Calu3 (cell line): ENCODE results near the gene CACNA2D3. TPM values are rescaled to one million over a fixed set of nuclear protein-coding genes. Genes with fewer than 3 reads are reported as not detected.

Experiments
- BruUV-seq: library from RNA; stranded (reverse); fragments of 400-500 nt; replicated peaks from 2 replicates; lab custom pipeline; 2021; lab: Mats Ljungman, UMichigan
- CTCF ChIA-PET: fragments of 300-600 bp; sonication (Branson Sonifier 250); formaldehyde crosslinking; loops from one replicate; lab custom pipeline; 2022; ENCODE audit warnings: antibody characterized with exemption; lab: Charles Lee
- DNase-seq: peaks from one replicate; pipeline ENCODE4 v3.0.0; 2022
- H3K27ac Mint-ChIP-seq: one replicate; pipeline ENCODE4 v1.8.0; 2022; ENCODE audit warnings: mixed read lengths; ENCODE audit not compliant: unreplicated experiment
- H3K27me3 Mint-ChIP-seq: one replicate; pipeline ENCODE4 v1.8.0; 2022; ENCODE audit warnings: mixed read lengths; ENCODE audit not compliant: unreplicated experiment
- H3K36me3 Mint-ChIP-seq: one replicate; pipeline ENCODE4 v1.8.0; 2022; ENCODE audit warnings: mild to moderate bottlenecking, moderate library complexity, mixed read lengths; ENCODE audit not compliant: insufficient read depth, unreplicated experiment
- H3K4me1 Mint-ChIP-seq: one replicate; pipeline ENCODE4 v1.8.0; 2022; ENCODE audit warnings: mild to moderate bottlenecking, low read depth, mixed read lengths; ENCODE audit not compliant: unreplicated experiment
- H3K4me3 Mint-ChIP-seq: one replicate; pipeline ENCODE4 v1.8.0; 2022; ENCODE audit warnings: mild to moderate bottlenecking, low read depth, moderate library complexity, mixed read lengths; ENCODE audit not compliant: unreplicated experiment
- H3K9me3 Mint-ChIP-seq: one replicate; pipeline ENCODE4 v1.8.0; 2022; ENCODE audit warnings: low read depth, mixed read lengths; ENCODE audit not compliant: unreplicated experiment
- CTCF ChIP-seq: fragments of 200-600 bp; IDR thresholded peaks from one replicate; pipeline ENCODE4 v1.8.0; 2022; ENCODE audit warnings: antibody characterized with exemption; ENCODE audit not compliant: unreplicated experiment
- intact Hi-C: fragments of 100-400 bp; cut with micrococcal nuclease; formaldehyde crosslinking; loops from one replicate; pipeline ENCODE4 v1.10.0; 2022; ENCODE audit not compliant: unreplicated experiment
- total RNA-seq: library from RNA; stranded (reverse); gene quantifications from 2 replicates; pipeline ENCODE4 v1.2.3, GENCODE V29; 2022

Gene CACNA2D3
- total RNA-seq, 1 experiment from 2014 or later, result not detected

DNA sequence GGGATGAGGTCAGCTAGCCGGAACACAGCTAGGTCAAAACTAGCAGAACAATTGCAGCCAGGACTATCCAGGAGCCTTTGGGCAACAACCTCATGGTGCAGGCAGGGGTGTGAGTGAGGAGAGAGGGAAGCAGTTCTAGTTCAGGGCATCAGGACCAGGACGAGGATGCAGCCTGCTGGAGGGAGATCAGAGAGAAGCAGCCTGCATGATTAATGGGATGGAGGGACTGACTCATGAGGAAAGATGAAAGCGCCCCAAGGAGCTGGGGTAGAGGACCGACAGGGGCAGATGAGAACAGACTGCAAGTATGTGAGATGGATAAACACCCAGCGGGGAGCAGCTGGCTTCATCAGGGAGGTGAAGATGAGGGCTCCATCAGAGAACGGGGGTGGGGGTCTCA is 843.4 kb downstream of the CACNA2D3 start:
- CTCF ChIA-PET, result interaction anchor here (0.7 kb wide), 1 partner anchor 34 kb away, joined by 3 read pairs; no protein-coding TSS in a partner anchor
- Mint-ChIP-seq H3K4me3 (no peak overlapping the region), H3K36me3 (no peaks in the 10 kb centered on the region), H3K27me3 (peaks cover 13% of the 10 kb centered on the region), H3K9me3 (peaks cover 4% of the 10 kb centered on the region), H3K4me1 (no peaks in the 10 kb centered on the region), H3K27ac (no peak overlapping the region)
- no peak for DNase-seq
- no peak for TF ChIP-seq CTCF
- intact Hi-C loops, result no loop called here
- BruUV-seq, result no TSS peak

DNA sequence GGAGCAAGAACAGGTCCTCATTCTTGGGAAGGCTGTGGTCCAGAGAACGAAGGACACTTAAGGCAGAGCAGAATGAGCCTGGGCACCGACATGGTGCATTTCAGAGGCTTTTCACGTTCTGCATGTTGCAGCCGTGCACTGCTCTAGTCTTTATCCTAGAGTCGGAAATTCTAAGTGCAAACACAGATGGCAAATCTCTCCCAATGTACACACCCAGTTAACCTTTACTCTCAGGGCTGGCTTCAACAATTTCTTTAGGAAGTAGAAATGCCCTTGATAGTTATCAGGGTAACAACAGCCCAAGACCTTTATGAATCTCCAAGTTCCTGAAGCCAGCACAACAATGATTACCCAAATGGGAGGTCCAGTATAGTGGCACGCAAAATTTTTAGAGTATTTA is 844.6 kb downstream of the CACNA2D3 start:
- no TSS peak for BruUV-seq
- no peak for DNase-seq
- no peaks in the 10 kb centered on the region for H3K36me3 Mint-ChIP-seq
- peaks cover 4% of the 10 kb centered on the region for H3K9me3 Mint-ChIP-seq
- no peaks in the 10 kb centered on the region for H3K4me1 Mint-ChIP-seq
- no peak for TF ChIP-seq CTCF
- intact Hi-C loops, result no loop called here
- CTCF ChIA-PET, result no interaction called here
- H3K27ac Mint-ChIP-seq, result no peak overlapping the region
- H3K4me3 Mint-ChIP-seq, result no peak overlapping the region
- H3K27me3 Mint-ChIP-seq, result peaks cover 13% of the 10 kb centered on the region

DNA sequence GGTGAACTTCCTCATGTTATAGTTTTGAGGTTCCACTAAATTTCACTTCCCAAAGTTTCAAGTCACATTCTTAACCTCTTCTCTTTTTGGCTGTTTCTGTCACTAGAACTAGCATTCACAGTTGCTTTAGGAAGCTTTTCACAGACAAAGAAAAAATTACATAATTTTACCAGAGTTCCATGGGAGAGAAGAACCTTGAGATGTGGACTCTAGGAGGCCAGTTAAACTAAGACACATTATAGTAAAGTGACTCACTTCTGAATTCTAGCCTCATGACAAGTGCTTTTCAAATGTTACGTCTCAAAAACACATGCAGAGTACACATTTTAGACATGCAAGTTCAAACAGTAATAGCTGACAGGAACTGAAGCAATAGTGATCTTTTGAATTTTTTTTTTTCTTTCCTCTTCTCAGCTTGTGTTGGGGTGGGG is 845.4 kb downstream of the CACNA2D3 start:
- no peak for DNase-seq
- H3K9me3 Mint-ChIP-seq, result peaks cover 4% of the 10 kb centered on the region
- intact Hi-C loops, result no loop called here
- no TSS peak for BruUV-seq
- peaks cover 13% of the 10 kb centered on the region for H3K27me3 Mint-ChIP-seq
- H3K36me3 Mint-ChIP-seq, result no peaks in the 10 kb centered on the region
- no peak for TF ChIP-seq CTCF
- no peak overlapping the region for H3K27ac Mint-ChIP-seq
- H3K4me3 Mint-ChIP-seq, result no peak overlapping the region
- CTCF ChIA-PET, result no interaction called here
- H3K4me1 Mint-ChIP-seq, result no peaks in the 10 kb centered on the region

DNA sequence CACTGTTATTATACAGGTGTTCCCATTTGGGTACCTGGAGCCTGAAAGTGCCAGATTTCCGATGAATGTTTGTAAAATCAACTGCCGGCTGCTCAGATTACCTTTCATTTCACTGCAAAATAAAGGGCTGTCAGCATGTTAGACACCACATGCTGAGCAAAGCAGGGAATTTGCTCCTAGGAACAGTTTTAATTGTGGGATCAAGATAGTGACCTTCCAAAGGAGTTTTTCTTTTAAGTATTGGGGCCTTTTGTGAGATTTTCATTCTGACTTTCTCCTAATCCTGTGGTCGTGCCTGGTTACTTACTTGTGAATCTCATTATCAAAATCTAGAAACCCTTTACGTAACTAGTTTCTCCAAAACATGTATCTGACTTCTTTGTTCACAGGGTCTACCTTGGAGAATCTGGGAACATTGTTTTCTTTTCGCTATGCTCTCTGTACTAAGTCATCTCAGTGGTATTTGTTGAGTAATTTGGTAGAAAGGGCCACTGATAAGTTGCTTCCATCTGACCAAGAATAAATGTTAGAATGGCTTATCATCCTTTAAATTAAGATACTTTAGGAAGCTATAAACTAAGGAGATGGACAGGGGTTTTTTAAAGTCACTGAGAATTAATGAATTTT is 846.3 kb downstream of the CACNA2D3 start:
- H3K9me3 Mint-ChIP-seq, result peaks cover 4% of the 10 kb centered on the region

More for the DNA sequence above, 846.3 kb downstream of the CACNA2D3 start:
- no peak for TF ChIP-seq CTCF
- no peaks in the 10 kb centered on the region for H3K36me3 Mint-ChIP-seq
- no peak overlapping the region for H3K4me3 Mint-ChIP-seq
- peaks cover 13% of the 10 kb centered on the region for H3K27me3 Mint-ChIP-seq
- no peak for DNase-seq
- H3K27ac Mint-ChIP-seq, result no peak overlapping the region
- H3K4me1 Mint-ChIP-seq, result no peaks in the 10 kb centered on the region
- no TSS peak for BruUV-seq
- CTCF ChIA-PET, result no interaction called here
- intact Hi-C loops, result no loop called here
